K562 (cell line): Measurements from ENCODE around the gene BCL2L13. TPM values are rescaled to one million over a fixed set of nuclear protein-coding genes. Genes with fewer than 3 reads are reported as not detected.

Source experiments
- CAMTA2 ChIP-seq: fragments of 250-450 bp; sonication (Bioruptor Pico); conservative IDR thresholded peaks from 2 replicates; pipeline ENCODE4 v1.5.1; 2022
- CBX8 ChIP-seq: fragments of 200-600 bp; sonication (generic); IDR thresholded peaks from 2 replicates; pipeline ENCODE4 v1.6.1; 2012; ENCODE audit warnings: borderline replicate concordance, mixed run types, low read depth, mild to moderate bottlenecking, moderate library complexity, mixed read lengths, low read length, control low read depth, inconsistent platforms; ENCODE audit not compliant: poor library complexity, severe bottlenecking; ENCODE audit errors: extremely low read depth
- CEBPG ChIP-seq, 3 experiments: fragments of 200-800 bp in 1 of 3; sonication (Bioruptor generic) in 1 of 3; sonication (generic) in 1 of 3; formaldehyde crosslinking in 1 of 3; IDR thresholded peaks in 2 of 3; conservative IDR thresholded peaks in 1 of 3; 2 replicates each; pipeline versions ENCODE4 v1.6.1 to v1.8.0; 2016 to 2022; ENCODE audit warnings: missing compliant biosample characterization in 2 of 3, missing genetic modification characterization in 2 of 3, mild to moderate bottlenecking in 1 of 3, missing genetic modification reagents in 1 of 3
- CSDE1 ChIP-seq, 2 experiments: fragments of 450-650 bp; IDR thresholded peaks; 2 replicates each; pipeline ENCODE4 v1.6.1; 2016; ENCODE audit warnings: mild to moderate bottlenecking in 1 of 2
- FOXJ2 ChIP-seq: fragments of 200-800 bp; sonication (Bioruptor generic); IDR thresholded peaks from 2 replicates; pipeline ENCODE4 v1.6.1; 2016; ENCODE audit warnings: missing genetic modification characterization, missing compliant biosample characterization
- HDAC8 ChIP-seq: fragments of 450-650 bp; IDR thresholded peaks from 2 replicates; pipeline ENCODE4 v1.6.1; 2016; ENCODE audit warnings: mild to moderate bottlenecking, missing genetic modification characterization, moderate library complexity, missing compliant biosample characterization
- HIVEP1 ChIP-seq: fragments of 250-450 bp; sonication (Bioruptor Pico); IDR thresholded peaks from 2 replicates; pipeline ENCODE4 v1.4.0; 2020; ENCODE audit warnings: mild to moderate bottlenecking
- HNRNPLL ChIP-seq: fragments of 200-400 bp; formaldehyde crosslinking; IDR thresholded peaks from 2 replicates; pipeline ENCODE4 v1.6.1; 2017; ENCODE audit warnings: low read length, low read depth, mild to moderate bottlenecking; ENCODE audit not compliant: poor library complexity, severe bottlenecking
- IRF2 ChIP-seq: sonication (generic); formaldehyde crosslinking; IDR thresholded peaks from 2 replicates; pipeline ENCODE4 v1.8.1; 2022; ENCODE audit warnings: mild to moderate bottlenecking, missing genetic modification reagents
- MAFG ChIP-seq: fragments of 450-650 bp; conservative IDR thresholded peaks from 2 replicates; pipeline ENCODE4 v1.6.1; 2016; ENCODE audit warnings: missing genetic modification characterization, missing compliant biosample characterization
- PHB ChIP-seq: fragments of 250-450 bp; sonication (Bioruptor Pico); IDR thresholded peaks from 2 replicates; pipeline ENCODE4 v1.5.0; 2021
- PHF8 ChIP-seq: fragments of 200-600 bp; sonication (generic); IDR thresholded peaks from 2 replicates; pipeline ENCODE4 v1.6.1; 2012; ENCODE audit warnings: mixed run types, mild to moderate bottlenecking, inconsistent platforms, low read length, moderate library complexity, borderline replicate concordance
- PML ChIP-seq: IDR thresholded peaks from 2 replicates; pipeline ENCODE4 v1.6.1; 2012; ENCODE audit warnings: low read length, inconsistent platforms
- SMARCA5 ChIP-seq: fragments of 450-650 bp; IDR thresholded peaks from 2 replicates; pipeline ENCODE4 v1.6.1; 2016
- TAF9B ChIP-seq: fragments of 450-650 bp; IDR thresholded peaks from 2 replicates; pipeline ENCODE4 v1.6.1; 2018; ENCODE audit warnings: mild to moderate bottlenecking; ENCODE audit not compliant: partially characterized antibody
- ZNF124 ChIP-seq: sonication (generic); formaldehyde crosslinking; IDR thresholded peaks from 2 replicates; pipeline ENCODE4 v1.8.1; 2022; ENCODE audit warnings: missing genetic modification reagents
- ZNF23 ChIP-seq: fragments of 250-450 bp; sonication (Bioruptor Pico); IDR thresholded peaks from 2 replicates; pipeline ENCODE4 v1.4.0; 2020; ENCODE audit warnings: mild to moderate bottlenecking
- ZNF695 ChIP-seq: fragments of 450-650 bp; formaldehyde crosslinking; IDR thresholded peaks from 2 replicates; pipeline ENCODE4 v1.4.0; 2020; ENCODE audit warnings: mild to moderate bottlenecking, moderate library complexity
- polyA plus RNA-seq, 8 experiments: library from polyadenylated mRNA; depleted of rRNA in 4 of 8; stranded (reverse) in 5 of 8; unstranded in 3 of 8; fragments of >200 nt; fragmentation: Nextera tagmentation in 2 of 8; fragmentation: Illumina TruSeq in 1 of 8; extraction: Ambion mirVana in 2 of 8; extraction: Trizol in 1 of 8; gene quantifications; 2 replicates each; pipeline versions ENCODE4 v1.2.1 to v1.2.3, GENCODE V29; 2011 to 2014; ENCODE audit warnings: inconsistent platforms in 1 of 8, missing spikeins in 1 of 8
- total RNA-seq, 7 experiments: library from RNA; depleted of rRNA in 6 of 7; stranded (reverse); fragments of >200 nt in 6 of 7; fragmentation: Illumina TruSeq in 2 of 7; extraction: Trizol in 2 of 7; gene quantifications; 2 replicates each; pipeline versions ENCODE4 v1.2.1 to v1.2.3, GENCODE V29; 2011 to 2021; ENCODE audit warnings: low replicate concordance in 1 of 7
- TF ChIP-seq, protein P1 (sequence below): fragments of 250-450 bp; sonication (Bioruptor Pico); IDR thresholded peaks from 2 replicates; pipeline ENCODE4 v1.4.0; 2020; ENCODE audit warnings: mild to moderate bottlenecking, moderate library complexity
- TF ChIP-seq, protein P2 (sequence below), 2 experiments: fragments of 450-650 bp; IDR thresholded peaks; 2 replicates each; pipeline ENCODE4 v1.6.1; 2016
- TF ChIP-seq, protein P3 (sequence below): fragments of 250-450 bp; sonication (Bioruptor Pico); IDR thresholded peaks from 2 replicates; pipeline ENCODE4 v1.8.0; 2022; ENCODE audit warnings: inconsistent platforms, mild to moderate bottlenecking, moderate library complexity, borderline replicate concordance

BCL2L13 gene
- total and polyA plus RNA-seq, 9 of the 15 experiments (the other 6 are each of a cell fraction or from before 2014, with no cell fraction given) = 41.5 to 63.4 (median 56.5) TPM

DNA sequence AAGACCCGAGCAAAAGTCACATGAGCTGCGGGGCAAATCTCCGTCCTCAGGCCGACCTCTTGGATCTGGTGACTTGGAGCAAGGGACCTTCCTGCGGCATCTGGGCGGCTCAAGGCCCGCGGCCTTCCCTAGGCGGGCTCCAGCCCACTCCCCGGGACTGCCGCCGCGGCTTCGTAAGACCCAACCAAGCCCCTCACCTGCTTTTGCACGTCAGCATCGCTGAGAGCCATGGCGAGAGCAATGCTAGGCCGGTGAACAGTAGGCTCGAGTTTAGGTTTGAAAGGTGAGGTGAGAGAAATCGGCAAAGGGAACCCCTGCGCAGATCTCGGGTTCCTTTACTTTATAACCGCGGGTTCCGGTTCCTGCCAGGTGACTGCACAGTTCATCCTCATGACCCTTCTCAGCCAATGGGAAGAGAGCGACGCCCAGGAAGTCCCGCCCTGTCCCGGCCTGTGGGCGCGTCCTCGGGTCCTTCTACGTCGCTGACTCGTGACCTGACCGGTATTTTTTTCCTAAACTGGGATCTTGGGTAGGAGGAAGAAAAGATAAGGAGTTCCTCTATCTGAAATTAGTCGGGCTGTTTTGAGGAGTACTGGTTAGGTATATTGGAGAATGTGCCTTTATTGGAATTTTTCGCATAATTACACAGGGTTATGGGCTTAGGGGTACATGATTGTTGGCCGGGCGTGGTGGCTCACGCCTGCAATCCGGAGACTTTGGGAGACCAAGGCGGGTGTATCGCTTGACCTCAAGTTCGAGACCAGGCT lies 10.0 kb upstream of the BCL2L13 start, which contains the start of gene ATP6V1E1 (continued):
- no peak for TF ChIP-seq ZNF124 (CRISPR knock-in tag)
- TF ChIP-seq SMARCA5 = no peak
- TF ChIP-seq CBX8 = no peak
- TF ChIP-seq HDAC8 (tag) = 0 out of 2 replicates have a peak, but pooled peaks have one; percentile 56
- TF ChIP-seq HNRNPLL = peak; percentile 49
- TF ChIP-seq, protein P1, sequence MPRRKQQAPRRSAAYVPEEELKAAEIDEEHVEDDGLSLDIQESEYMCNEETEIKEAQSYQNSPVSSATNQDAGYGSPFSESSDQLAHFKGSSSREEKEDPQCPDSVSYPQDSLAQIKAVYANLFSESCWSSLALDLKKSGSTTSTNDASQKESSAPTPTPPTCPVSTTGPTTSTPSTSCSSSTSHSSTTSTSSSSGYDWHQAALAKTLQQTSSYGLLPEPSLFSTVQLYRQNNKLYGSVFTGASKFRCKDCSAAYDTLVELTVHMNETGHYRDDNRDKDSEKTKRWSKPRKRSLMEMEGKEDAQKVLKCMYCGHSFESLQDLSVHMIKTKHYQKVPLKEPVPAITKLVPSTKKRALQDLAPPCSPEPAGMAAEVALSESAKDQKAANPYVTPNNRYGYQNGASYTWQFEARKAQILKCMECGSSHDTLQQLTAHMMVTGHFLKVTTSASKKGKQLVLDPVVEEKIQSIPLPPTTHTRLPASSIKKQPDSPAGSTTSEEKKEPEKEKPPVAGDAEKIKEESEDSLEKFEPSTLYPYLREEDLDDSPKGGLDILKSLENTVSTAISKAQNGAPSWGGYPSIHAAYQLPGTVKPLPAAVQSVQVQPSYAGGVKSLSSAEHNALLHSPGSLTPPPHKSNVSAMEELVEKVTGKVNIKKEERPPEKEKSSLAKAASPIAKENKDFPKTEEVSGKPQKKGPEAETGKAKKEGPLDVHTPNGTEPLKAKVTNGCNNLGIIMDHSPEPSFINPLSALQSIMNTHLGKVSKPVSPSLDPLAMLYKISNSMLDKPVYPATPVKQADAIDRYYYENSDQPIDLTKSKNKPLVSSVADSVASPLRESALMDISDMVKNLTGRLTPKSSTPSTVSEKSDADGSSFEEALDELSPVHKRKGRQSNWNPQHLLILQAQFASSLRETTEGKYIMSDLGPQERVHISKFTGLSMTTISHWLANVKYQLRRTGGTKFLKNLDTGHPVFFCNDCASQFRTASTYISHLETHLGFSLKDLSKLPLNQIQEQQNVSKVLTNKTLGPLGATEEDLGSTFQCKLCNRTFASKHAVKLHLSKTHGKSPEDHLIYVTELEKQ (CRISPR knock-in tag) = no peak
- TF ChIP-seq PML = peak; percentile 47; the same call in 1 of the 2 replicates
- 0 out of 4 replicates have a peak, but pooled peaks of 1 of the 2 experiments have one; percentile 30 for TF ChIP-seq CSDE1 (IDR thresholded peaks at IDR 0.05)
- TF ChIP-seq, protein P2, sequence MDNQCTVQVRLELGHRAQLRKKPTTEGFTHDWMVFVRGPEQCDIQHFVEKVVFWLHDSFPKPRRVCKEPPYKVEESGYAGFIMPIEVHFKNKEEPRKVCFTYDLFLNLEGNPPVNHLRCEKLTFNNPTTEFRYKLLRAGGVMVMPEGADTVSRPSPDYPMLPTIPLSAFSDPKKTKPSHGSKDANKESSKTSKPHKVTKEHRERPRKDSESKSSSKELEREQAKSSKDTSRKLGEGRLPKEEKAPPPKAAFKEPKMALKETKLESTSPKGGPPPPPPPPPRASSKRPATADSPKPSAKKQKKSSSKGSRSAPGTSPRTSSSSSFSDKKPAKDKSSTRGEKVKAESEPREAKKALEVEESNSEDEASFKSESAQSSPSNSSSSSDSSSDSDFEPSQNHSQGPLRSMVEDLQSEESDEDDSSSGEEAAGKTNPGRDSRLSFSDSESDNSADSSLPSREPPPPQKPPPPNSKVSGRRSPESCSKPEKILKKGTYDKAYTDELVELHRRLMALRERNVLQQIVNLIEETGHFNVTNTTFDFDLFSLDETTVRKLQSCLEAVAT (IDR thresholded peaks at IDR 0.05) = peak; percentile 66 to 74; a peak in 2 of 4 replicates
- peak; percentile 38; the same call in 1 of the 2 replicates for TF ChIP-seq FOXJ2
- TF ChIP-seq MAFG (tag) = no peak
- TF ChIP-seq, protein P3, sequence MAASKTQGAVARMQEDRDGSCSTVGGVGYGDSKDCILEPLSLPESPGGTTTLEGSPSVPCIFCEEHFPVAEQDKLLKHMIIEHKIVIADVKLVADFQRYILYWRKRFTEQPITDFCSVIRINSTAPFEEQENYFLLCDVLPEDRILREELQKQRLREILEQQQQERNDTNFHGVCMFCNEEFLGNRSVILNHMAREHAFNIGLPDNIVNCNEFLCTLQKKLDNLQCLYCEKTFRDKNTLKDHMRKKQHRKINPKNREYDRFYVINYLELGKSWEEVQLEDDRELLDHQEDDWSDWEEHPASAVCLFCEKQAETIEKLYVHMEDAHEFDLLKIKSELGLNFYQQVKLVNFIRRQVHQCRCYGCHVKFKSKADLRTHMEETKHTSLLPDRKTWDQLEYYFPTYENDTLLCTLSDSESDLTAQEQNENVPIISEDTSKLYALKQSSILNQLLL = no peak
- TF ChIP-seq PHB (CRISPR knock-in tag) = 0 out of 2 replicates have a peak, but pooled peaks have one; percentile 74
- no peak for TF ChIP-seq ZNF695 (CRISPR knock-in tag)
- no peak for TF ChIP-seq IRF2 (CRISPR knock-in tag)
- TF ChIP-seq HIVEP1 (CRISPR knock-in tag) = no peak
- TF ChIP-seq CEBPG (CRISPR knock-in tag; IDR thresholded peaks at IDR 0.05) = no peak
- TF ChIP-seq CEBPG (tag; conservative IDR thresholded peaks at IDR 0.05 in 1 of 2, IDR thresholded peaks at IDR 0.05 in 1 of 2) = no peak
- peak; percentile 97 for TF ChIP-seq PHF8
- no peak for TF ChIP-seq ZNF23 (CRISPR knock-in tag)
- TF ChIP-seq TAF9B = peak; percentile 78
- TF ChIP-seq CAMTA2 (CRISPR knock-in tag) = no peak
